ENCODE measurements around the gene CKAP5.

CKAP5 gene

GRCh38 chr11:46698597-46698996, 147.5 kb downstream of the CKAP5 start:
- ChIA-PET POLR2A (no interaction called here), CTCF (no interaction called here)
- TF ChIP-seq, protein P1, sequence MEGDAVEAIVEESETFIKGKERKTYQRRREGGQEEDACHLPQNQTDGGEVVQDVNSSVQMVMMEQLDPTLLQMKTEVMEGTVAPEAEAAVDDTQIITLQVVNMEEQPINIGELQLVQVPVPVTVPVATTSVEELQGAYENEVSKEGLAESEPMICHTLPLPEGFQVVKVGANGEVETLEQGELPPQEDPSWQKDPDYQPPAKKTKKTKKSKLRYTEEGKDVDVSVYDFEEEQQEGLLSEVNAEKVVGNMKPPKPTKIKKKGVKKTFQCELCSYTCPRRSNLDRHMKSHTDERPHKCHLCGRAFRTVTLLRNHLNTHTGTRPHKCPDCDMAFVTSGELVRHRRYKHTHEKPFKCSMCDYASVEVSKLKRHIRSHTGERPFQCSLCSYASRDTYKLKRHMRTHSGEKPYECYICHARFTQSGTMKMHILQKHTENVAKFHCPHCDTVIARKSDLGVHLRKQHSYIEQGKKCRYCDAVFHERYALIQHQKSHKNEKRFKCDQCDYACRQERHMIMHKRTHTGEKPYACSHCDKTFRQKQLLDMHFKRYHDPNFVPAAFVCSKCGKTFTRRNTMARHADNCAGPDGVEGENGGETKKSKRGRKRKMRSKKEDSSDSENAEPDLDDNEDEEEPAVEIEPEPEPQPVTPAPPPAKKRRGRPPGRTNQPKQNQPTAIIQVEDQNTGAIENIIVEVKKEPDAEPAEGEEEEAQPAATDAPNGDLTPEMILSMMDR (IDR thresholded peaks at IDR 0.05; ENCODE audit: insufficient read depth, low read length, missing control alignments) = no peak
- H3K4me3 ChIP-seq (ENCODE audit: low read depth, low read length) = 0 out of 2 replicates have a peak overlapping the region, but pooled peaks have one; percentile 2
- DNase-seq (ENCODE audit: low read depth, low spot score) = no peak

DNA sequence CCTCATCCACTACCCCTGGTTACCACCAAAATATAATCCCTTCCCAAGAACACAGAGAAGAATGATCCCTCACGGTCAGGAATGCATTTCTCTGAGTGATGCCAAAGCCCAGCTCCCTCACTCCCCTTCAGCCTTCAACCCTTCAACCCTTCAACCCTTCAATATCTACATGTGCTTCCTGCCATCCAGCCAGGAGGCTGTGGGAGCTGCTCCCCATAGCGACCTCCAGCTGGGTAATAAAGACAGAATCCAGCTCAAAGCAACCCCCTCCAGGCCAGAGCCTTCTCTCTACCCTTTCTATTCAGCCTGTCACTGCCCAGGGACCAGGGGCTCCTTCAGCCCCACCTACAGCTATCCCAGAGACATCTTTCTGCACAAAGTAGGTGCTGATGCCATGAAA, 148.4 kb downstream of the CKAP5 start:
- ChIA-PET POLR2A (interaction anchor here (1.2 to 1.8 kb wide), 2 partner anchors 10 to 13 kb away, joined by 5 to 7 read pairs; no protein-coding TSS in a partner anchor), CTCF (no interaction called here)
- TF ChIP-seq, protein P1 (IDR thresholded peaks at IDR 0.05; ENCODE audit: insufficient read depth, low read length, missing control alignments) = no peak
- DNase-seq (ENCODE audit: low read depth, low spot score) = no peak
- no peak overlapping the region for H3K4me3 ChIP-seq (ENCODE audit: low read depth, low read length)

DNA sequence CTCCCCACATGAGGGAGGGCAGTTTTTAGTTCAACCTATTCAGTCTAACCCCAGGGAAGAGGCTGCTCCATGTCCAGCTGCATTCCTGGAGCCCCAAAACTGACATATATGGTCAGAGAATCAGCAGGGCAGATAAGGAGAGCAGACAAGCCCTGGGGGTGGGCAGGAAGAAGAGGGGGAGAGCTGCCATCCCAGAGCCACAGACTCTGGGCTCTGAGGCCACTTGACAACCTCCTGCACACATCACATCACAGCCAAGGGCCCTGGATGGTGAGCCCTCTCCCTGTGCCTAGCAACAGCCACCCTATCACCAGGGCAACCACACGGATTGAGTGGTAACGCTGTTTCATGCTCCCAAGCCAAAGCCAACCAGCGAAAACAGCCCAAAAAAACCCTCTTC, 148.8 kb downstream of the CKAP5 start:
- ChIA-PET CTCF (no interaction called here), POLR2A (interaction anchor here (1.1 to 1.8 kb wide), 4 partner anchors 10 to 22 kb away, joined by 3 to 7 read pairs (median 4); no protein-coding TSS in a partner anchor)
- TF ChIP-seq, protein P1 (IDR thresholded peaks at IDR 0.05; ENCODE audit: insufficient read depth, low read length, missing control alignments) = no peak
- no peak overlapping the region for H3K4me3 ChIP-seq (ENCODE audit: low read depth, low read length)
- no peak for DNase-seq (ENCODE audit: low read depth, low spot score)

DNA sequence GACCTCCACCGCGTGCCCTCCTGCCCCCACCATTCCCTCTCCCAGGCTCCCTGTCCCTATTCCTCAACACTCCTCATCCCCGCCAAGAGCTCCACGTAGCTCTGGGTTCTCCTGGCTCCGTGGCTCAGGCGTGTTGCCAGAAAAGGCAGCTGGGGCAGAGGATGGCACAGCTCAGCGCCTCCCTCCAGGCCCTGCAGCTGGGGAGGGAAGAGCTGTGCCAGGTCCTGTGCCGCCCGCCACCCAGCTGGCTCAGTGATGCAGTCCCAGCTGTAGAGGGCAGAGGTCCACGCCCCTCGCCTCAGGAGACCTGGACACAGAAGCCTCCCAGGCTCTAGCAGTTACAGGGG, 149.9 kb downstream of the CKAP5 start:
- ChIA-PET CTCF (no interaction called here), POLR2A (interaction anchor here (1.0 to 1.8 kb wide), 4 partner anchors 8 to 25 kb away, joined by 3 to 7 read pairs (median 4); no protein-coding TSS in a partner anchor)
- DNase-seq (ENCODE audit: low read depth, low spot score) = no peak
- H3K4me3 ChIP-seq (ENCODE audit: low read depth, low read length) = no peak overlapping the region
- TF ChIP-seq, protein P1 (IDR thresholded peaks at IDR 0.05; ENCODE audit: insufficient read depth, low read length, missing control alignments) = no peak

DNA sequence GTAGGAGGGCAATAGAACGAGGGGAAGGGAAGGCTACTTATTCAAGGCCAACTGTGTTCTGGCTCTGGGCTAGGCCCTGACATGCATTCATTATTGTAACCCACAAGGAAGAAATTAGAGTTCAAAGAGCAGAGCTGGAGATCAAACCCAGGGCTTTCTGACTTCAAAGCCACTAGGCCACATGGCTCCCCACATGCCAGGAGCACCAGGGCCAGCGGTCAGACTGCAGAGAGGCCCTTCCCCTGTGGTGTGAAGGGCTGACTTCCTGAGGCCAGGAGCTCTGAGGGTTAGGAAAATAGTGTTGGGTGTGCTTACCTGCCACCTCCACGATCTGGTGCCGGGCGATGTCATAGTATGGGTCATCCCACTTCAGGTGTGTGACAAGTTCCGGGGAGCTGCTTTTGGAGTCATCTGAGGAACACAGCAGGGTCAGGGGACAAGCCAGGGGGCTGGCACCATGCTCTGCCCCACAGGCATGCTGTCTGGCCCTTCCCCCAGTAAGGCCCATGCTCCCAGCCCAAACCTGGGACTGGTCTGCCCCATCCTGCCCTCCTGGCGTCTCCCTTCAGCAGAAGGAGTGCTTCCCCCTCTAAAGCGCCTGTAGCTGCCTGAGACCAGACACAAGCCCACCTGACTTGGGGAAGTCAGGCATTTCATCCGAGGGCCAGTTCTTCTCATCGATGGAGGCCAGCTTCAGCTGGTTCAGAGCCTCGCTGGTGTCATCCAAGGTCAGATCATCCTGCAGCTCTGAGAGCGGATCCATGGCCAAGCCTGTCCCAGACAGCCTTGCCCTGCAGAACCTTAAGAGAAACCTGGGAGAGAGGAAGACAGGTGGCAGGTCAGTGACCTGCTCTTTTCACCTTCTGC, 150.5 kb downstream of the CKAP5 start:
- DNase-seq (ENCODE audit: low read depth, low spot score) = no peak
- ChIA-PET POLR2A (interaction anchor here (1.0 to 1.8 kb wide), 2 partner anchors 8 to 25 kb away, joined by 3 to 7 read pairs; no protein-coding TSS in a partner anchor), CTCF (interaction anchor here (0.5 to 1.2 kb wide), 2 partner anchors 9 to 21 kb away, joined by 3 read pairs; no protein-coding TSS in a partner anchor)
- TF ChIP-seq, protein P1 (IDR thresholded peaks at IDR 0.05; ENCODE audit: insufficient read depth, low read length, missing control alignments) = no peak
- H3K4me3 ChIP-seq (ENCODE audit: low read depth, low read length) = no peak overlapping the region

- TF ChIP-seq, protein P1 (IDR thresholded peaks at IDR 0.05; ENCODE audit: insufficient read depth, low read length, missing control alignments) = no peak
- DNase-seq (ENCODE audit: low read depth, low spot score) = no peak
- POLR2A ChIA-PET = interaction anchor here (0.6 kb wide), 2 partner anchors 13 to 31 kb away, joined by 3 read pairs; no protein-coding TSS in a partner anchor
- CTCF ChIA-PET = interaction anchor here (1.2 to 1.3 kb wide), 2 partner anchors 11 to 20 kb away, joined by 3 to 5 read pairs; no protein-coding TSS in a partner anchor
- H3K4me3 ChIP-seq (ENCODE audit: low read depth, low read length) = no peak overlapping the region
Observed at GRCh38 chr11:46694607-46695006, 151.5 kb downstream of the CKAP5 start.
